NCI-H2227 (cell line): ENCODE data around the gene DPYSL5.
"Not testable (repeated sequence)": the region's sequence is repeated elsewhere in the genome, so short reads cannot be mapped to it uniquely, and the experiment has no call there.

Source experiments
- DNase-seq: peaks from one replicate; lab custom pipeline; 2025; ENCODE audit not compliant: unreplicated experiment; lab: John Stamatoyannopoulos, UW

Gene DPYSL5

GRCh38 chr2:26873286-26873983 lies 25.5 kb downstream of the DPYSL5 start:
- no peak for DNase-seq

- no peak for DNase-seq
Measured at GRCh38 chr2:26874514-26874913, 26.6 kb downstream of the DPYSL5 start.

GRCh38 chr2:26875065-26875634 lies 27.2 kb downstream of the DPYSL5 start:
- no peak for DNase-seq

- DNase-seq, result no peak
Measured at GRCh38 chr2:26875808-26876207, 27.9 kb downstream of the DPYSL5 start.

GRCh38 chr2:26876260-26876659 lies 28.3 kb downstream of the DPYSL5 start:
- no peak for DNase-seq

GRCh38 chr2:26877276-26877675 lies 29.3 kb downstream of the DPYSL5 start:
- no peak for DNase-seq

GRCh38 chr2:26880161-26880560 lies 32.2 kb downstream of the DPYSL5 start:
- DNase-seq, result no peak

- DNase-seq, result no peak
Measured at GRCh38 chr2:26880910-26881435, 33.0 kb downstream of the DPYSL5 start.

GRCh38 chr2:26882220-26882619 lies 34.3 kb downstream of the DPYSL5 start:
- not testable (repeated sequence) for DNase-seq

- peak; percentile 52 for DNase-seq
Measured at GRCh38 chr2:26883956-26884355, 36.0 kb downstream of the DPYSL5 start.

- DNase-seq, result no peak
Measured at GRCh38 chr2:26884486-26884885, 36.6 kb downstream of the DPYSL5 start.

- DNase-seq, result no peak
Measured at GRCh38 chr2:26885651-26886329, 37.9 kb downstream of the DPYSL5 start.

- no peak for DNase-seq
Measured at GRCh38 chr2:26886736-26887135, 38.8 kb downstream of the DPYSL5 start.

- no peak for DNase-seq
Measured at GRCh38 chr2:26887151-26887550, 39.2 kb downstream of the DPYSL5 start.

GRCh38 chr2:26889796-26890195 lies 41.9 kb downstream of the DPYSL5 start:
- no peak for DNase-seq

- DNase-seq, result no peak
Measured at GRCh38 chr2:26890341-26891000, 42.5 kb downstream of the DPYSL5 start.

GRCh38 chr2:26892133-26892532 lies 44.2 kb downstream of the DPYSL5 start:
- peak; percentile 37 for DNase-seq

- no peak for DNase-seq
Measured at GRCh38 chr2:26892922-26893524, 45.1 kb downstream of the DPYSL5 start.

- DNase-seq, result no peak
Measured at GRCh38 chr2:26894136-26894535, 46.2 kb downstream of the DPYSL5 start.

- DNase-seq, result no peak
Measured at GRCh38 chr2:26897807-26898479, 50.0 kb downstream of the DPYSL5 start.
